CD4-positive, alpha-beta T cell (primary cell): ENCODE data around the gene ZMAT5. TPM values are rescaled to one million over a fixed set of nuclear protein-coding genes. Genes with fewer than 3 reads are reported as not detected.

Experiments used
- ATAC-seq: fragments of 200-7000 bp; cut with Tn5 transposase; one replicate; pipeline ENCODE4 v1.10.0; 2022; ENCODE audit warnings: mild to moderate bottlenecking; ENCODE audit not compliant: poor library complexity
- CTCF ChIA-PET: fragments of 350-600 bp; sonication (Branson Sonifier 250); formaldehyde crosslinking; loops from one replicate; lab custom pipeline; 2021; ENCODE audit warnings: antibody characterized with exemption, inconsistent platforms; lab: Charles Lee
- POLR2A ChIA-PET: fragments of 350-600 bp; sonication (Branson Sonifier 250); formaldehyde crosslinking; loops from one replicate; lab custom pipeline; 2021; ENCODE audit warnings: antibody characterized with exemption, inconsistent platforms; lab: Charles Lee
- DNase-seq, 14 experiments: peaks; one replicate each; pipeline ENCODE4 v3.0.0-alpha.2; 2013 to 2020; ENCODE audit warnings: mixed read lengths in 2 of 14
- H3K27ac ChIP-seq, 2 donors: one replicate each; pipeline versions ENCODE4 v1.5.1 to v1.7.0; 2013; ENCODE audit warnings: low read length in 2 of 2, low read depth in 1 of 2, mild to moderate bottlenecking in 1 of 2
- H3K27me3 ChIP-seq, 2 experiments: 1 replicate in 1 of 2; 2 replicates in 1 of 2; pipeline versions ENCODE4 v1.6.1 to v1.7.0; 2013; ENCODE audit warnings: low read length in 2 of 2, control low read depth in 1 of 2, mild to moderate bottlenecking in 1 of 2, moderate library complexity in 1 of 2; ENCODE audit not compliant: insufficient read depth in 2 of 2, control insufficient read depth in 1 of 2
- H3K36me3 ChIP-seq: one replicate; pipeline ENCODE4 v1.6.1; 2013; ENCODE audit warnings: low read length, control low read depth; ENCODE audit not compliant: insufficient read depth
- H3K4me1 ChIP-seq: one replicate; pipeline ENCODE4 v1.6.1; 2013; ENCODE audit warnings: low read length, control low read depth; ENCODE audit not compliant: insufficient read depth
- H3K4me3 ChIP-seq: one replicate; pipeline ENCODE4 v1.5.1; 2013; ENCODE audit warnings: mild to moderate bottlenecking, low read length, moderate library complexity
- H3K9me3 ChIP-seq, 2 experiments: 1 replicate in 1 of 2; 2 replicates in 1 of 2; pipeline versions ENCODE4 v1.6.1 to v1.7.0; 2013; ENCODE audit warnings: low read length in 2 of 2, mild to moderate bottlenecking in 2 of 2, control low read depth in 1 of 2, moderate library complexity in 1 of 2; ENCODE audit not compliant: control insufficient read depth in 1 of 2, insufficient read depth in 1 of 2
- H3K27ac Mint-ChIP-seq: one replicate; pipeline ENCODE4 v1.8.0; 2020; ENCODE audit warnings: mixed read lengths
- H3K27me3 Mint-ChIP-seq: one replicate; pipeline ENCODE4 v1.8.0; 2021; ENCODE audit warnings: mixed read lengths
- H3K36me3 Mint-ChIP-seq: one replicate; pipeline ENCODE4 v1.8.0; 2021; ENCODE audit warnings: low read depth, mixed read lengths
- H3K4me1 Mint-ChIP-seq: one replicate; pipeline ENCODE4 v1.8.0; 2021; ENCODE audit warnings: low read depth, mixed read lengths
- H3K4me3 Mint-ChIP-seq: one replicate; pipeline ENCODE4 v1.8.0; 2020; ENCODE audit warnings: mild to moderate bottlenecking, mixed read lengths
- H3K9me3 Mint-ChIP-seq: one replicate; pipeline ENCODE4 v1.8.0; 2020; ENCODE audit warnings: mixed read lengths
- CTCF ChIP-seq: fragments of 200-600 bp; IDR thresholded peaks from one replicate; pipeline ENCODE4 v1.8.0; 2022; ENCODE audit warnings: antibody characterized with exemption, mild to moderate bottlenecking
- intact Hi-C, 2 experiments: fragments of 100-400 bp; cut with DNase I in 1 of 2; cut with micrococcal nuclease in 1 of 2; formaldehyde crosslinking; loops; one replicate each; pipeline versions ENCODE4 v1.15.1 to v1.9.0; 2023 to 2025; cut with DNase I, micrococcal nuclease
- total RNA-seq, 174 experiments: library from RNA in 2 of 174; stranded (reverse) in 2 of 174; gene quantifications; one replicate each; pipeline ENCODE4 v1.2.3 and lab custom pipeline; 2021 to 2026

Gene ZMAT5
- total RNA-seq, 2 experiments from 2014 or later: 5.6 to 6.6 TPM

GRCh38 chr22:29748248-29748893 is 18.4 kb downstream of the ZMAT5 start:
- no peaks in the 10 kb centered on the region for H3K27me3 Mint-ChIP-seq
- ChIA-PET CTCF (no interaction called here), POLR2A (no interaction called here)
- intact Hi-C loops: no loop called here
- no peaks in the 10 kb centered on the region for H3K9me3 Mint-ChIP-seq
- Histone ChIP-seq H3K9me3 (no peaks in the 10 kb centered on the region), H3K27me3 (no peaks in the 10 kb centered on the region), H3K36me3 (peaks cover 35% of the 10 kb centered on the region), H3K4me1 (peaks cover 18% of the 10 kb centered on the region), H3K27ac (no peak overlapping the region), H3K4me3 (no peak overlapping the region)
- DNase-seq: no peak
- no peak for ATAC-seq
- TF ChIP-seq CTCF: no peak
- no peak overlapping the region for H3K4me3 Mint-ChIP-seq
- H3K4me1 Mint-ChIP-seq: peaks cover 14% of the 10 kb centered on the region
- H3K36me3 Mint-ChIP-seq: peaks cover 51% of the 10 kb centered on the region
- no peak overlapping the region for H3K27ac Mint-ChIP-seq

- no peaks in the 10 kb centered on the region for H3K9me3 Mint-ChIP-seq
- Histone ChIP-seq H3K27ac (no peak overlapping the region), H3K27me3 (no peaks in the 10 kb centered on the region), H3K36me3 (peaks cover 35% of the 10 kb centered on the region), H3K4me3 (no peak overlapping the region), H3K4me1 (peaks cover 18% of the 10 kb centered on the region), H3K9me3 (no peaks in the 10 kb centered on the region)
- H3K27me3 Mint-ChIP-seq: no peaks in the 10 kb centered on the region
- ATAC-seq (no peak), DNase-seq (no peak)
- intact Hi-C loops: no loop called here
- ChIA-PET POLR2A (no interaction called here), CTCF (no interaction called here)
- no peak overlapping the region for H3K4me3 Mint-ChIP-seq
- no peak overlapping the region for H3K27ac Mint-ChIP-seq
- TF ChIP-seq CTCF: no peak
- H3K36me3 Mint-ChIP-seq: peaks cover 52% of the 10 kb centered on the region
- H3K4me1 Mint-ChIP-seq: peaks cover 14% of the 10 kb centered on the region
These were observed 19.0 kb downstream of the ZMAT5 start for GRCh38 chr22:29747832-29748231.

GRCh38 chr22:29744902-29745301 is 21.9 kb downstream of the ZMAT5 start:
- CTCF ChIA-PET: no interaction called here
- H3K27me3 ChIP-seq: no peaks in the 10 kb centered on the region
- DNase-seq (no peak), ATAC-seq (no peak)
- Mint-ChIP-seq H3K27ac (no peak overlapping the region), H3K4me1 (no peaks in the 10 kb centered on the region), H3K4me3 (no peak overlapping the region), H3K27me3 (no peaks in the 10 kb centered on the region), H3K36me3 (peaks cover 71% of the 10 kb centered on the region), H3K9me3 (no peaks in the 10 kb centered on the region)
- no peaks in the 10 kb centered on the region for H3K4me1 ChIP-seq
- no peaks in the 10 kb centered on the region for H3K9me3 ChIP-seq
- POLR2A ChIA-PET: interaction anchor here (0.6 kb wide), 1 partner anchor 21 kb away, joined by 3 read pairs; no protein-coding TSS in a partner anchor
- peaks cover 54% of the 10 kb centered on the region for H3K36me3 ChIP-seq
- H3K4me3 ChIP-seq: no peak overlapping the region
- intact Hi-C loops: no loop called here
- H3K27ac ChIP-seq: no peak overlapping the region
- no peak for TF ChIP-seq CTCF
